ENCODE measurements around the gene SLC39A11.

The SLC39A11 gene

DNA sequence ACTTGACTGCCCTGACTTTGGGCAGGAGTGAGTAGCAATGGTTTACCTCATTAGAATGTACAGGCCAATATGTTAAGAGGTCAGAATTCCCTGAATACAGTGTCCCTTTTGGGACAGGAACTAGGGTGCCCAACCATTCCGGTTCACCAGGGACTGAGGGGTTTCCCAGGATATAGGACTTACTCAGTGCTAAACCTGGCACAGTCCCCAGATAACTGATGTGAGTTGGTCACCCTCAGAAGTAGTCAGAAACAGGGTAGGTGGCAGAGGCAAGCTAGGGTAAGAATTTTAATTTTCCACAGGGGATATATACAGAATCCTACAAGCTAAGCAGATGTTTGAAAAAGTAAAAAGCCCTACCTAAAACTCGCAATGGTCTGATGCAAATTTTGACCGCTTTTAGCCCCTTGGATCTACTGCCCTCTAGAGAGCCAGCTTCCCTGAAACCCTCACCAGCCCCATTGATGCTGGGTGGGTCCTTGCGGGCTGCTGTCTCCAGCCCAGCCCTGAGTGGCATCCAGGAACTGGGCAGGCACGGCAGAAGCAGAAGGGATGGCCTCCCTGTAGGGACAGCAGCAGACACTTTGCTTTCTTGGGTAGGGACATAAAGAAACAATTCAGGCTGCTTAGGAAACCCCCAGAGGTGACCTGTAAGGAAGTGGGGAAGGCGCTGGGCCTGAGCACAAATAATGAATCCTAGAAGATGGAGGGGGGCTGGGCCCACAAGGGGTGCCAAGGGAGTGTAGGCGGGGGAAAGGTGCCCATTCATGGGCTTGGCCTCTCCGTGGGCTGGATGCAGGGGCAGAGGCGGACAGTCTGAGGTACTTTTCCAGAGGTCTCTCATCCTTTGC lies 434.8 kb downstream of the SLC39A11 start:
- Histone ChIP-seq H2BK15ac (ENCODE audit: low read depth, poor library complexity, severe bottlenecking) (no peak overlapping the region), H3K4me3 (ENCODE audit: insufficient read depth in 1 of 2, low read depth in 1 of 2, low read length in 2 of 2) (no peak overlapping the region), H3K4me2 (ENCODE audit: low read length, poor library complexity, severe bottlenecking) (no peak overlapping the region), H3K79me1 (replicated peaks; ENCODE audit: low read length, poor library complexity, severe bottlenecking) (no peaks in the 10 kb centered on the region), H3K18ac (ENCODE audit: low read depth in 1 of 2, low read length in 2 of 2) (no peak overlapping the region), H2AK5ac (ENCODE audit: low read length, severe bottlenecking) (peak overlapping the region; percentile 39), H3K23ac (ENCODE audit: low read length in 2 of 2) (no peak overlapping the region), H3K27me3 (ENCODE audit: control insufficient read depth in 1 of 2, insufficient read depth in 1 of 2, low read length in 2 of 2) (peaks cover 0 to 10% of the 10 kb centered on the region in 2 experiments), H2BK5ac (ENCODE audit: low read depth, low read length, poor library complexity, severe bottlenecking) (no peak overlapping the region), H3K9ac (ENCODE audit: low read length) (no peak overlapping the region), H3K4ac (ENCODE audit: low read depth in 1 of 2, low read length in 2 of 2) (no peak overlapping the region), H4K91ac (ENCODE audit: low read length) (no peak overlapping the region), H3K4me1 (ENCODE audit: control insufficient read depth, insufficient read depth, low read depth, low read length) (peaks cover 35% of the 10 kb centered on the region), H2BK120ac (ENCODE audit: low read depth, low read length) (no peak overlapping the region), H2BK12ac (ENCODE audit: low read length in 2 of 2) (no peak overlapping the region), H3K36me3 (ENCODE audit: control insufficient read depth in 1 of 2, insufficient read depth in 2 of 2, low read depth in 1 of 2, low read length in 2 of 2) (no peaks in the 10 kb centered on the region), H4K8ac (ENCODE audit: low read length) (no peak overlapping the region), H3K9me3 (ENCODE audit: control insufficient read depth, low read length) (no peaks in the 10 kb centered on the region), H2AFZ (ENCODE audit: low read depth, low read length) (no peak overlapping the region), H3K27ac (ENCODE audit: low read length, poor library complexity, severe bottlenecking) (no peak overlapping the region), H3K14ac (ENCODE audit: low read length in 2 of 2) (no peak overlapping the region)
- no peak for DNase-seq
- WGBS, result 85% methylated on average over 9 of the region's 9 CpGs

DNA sequence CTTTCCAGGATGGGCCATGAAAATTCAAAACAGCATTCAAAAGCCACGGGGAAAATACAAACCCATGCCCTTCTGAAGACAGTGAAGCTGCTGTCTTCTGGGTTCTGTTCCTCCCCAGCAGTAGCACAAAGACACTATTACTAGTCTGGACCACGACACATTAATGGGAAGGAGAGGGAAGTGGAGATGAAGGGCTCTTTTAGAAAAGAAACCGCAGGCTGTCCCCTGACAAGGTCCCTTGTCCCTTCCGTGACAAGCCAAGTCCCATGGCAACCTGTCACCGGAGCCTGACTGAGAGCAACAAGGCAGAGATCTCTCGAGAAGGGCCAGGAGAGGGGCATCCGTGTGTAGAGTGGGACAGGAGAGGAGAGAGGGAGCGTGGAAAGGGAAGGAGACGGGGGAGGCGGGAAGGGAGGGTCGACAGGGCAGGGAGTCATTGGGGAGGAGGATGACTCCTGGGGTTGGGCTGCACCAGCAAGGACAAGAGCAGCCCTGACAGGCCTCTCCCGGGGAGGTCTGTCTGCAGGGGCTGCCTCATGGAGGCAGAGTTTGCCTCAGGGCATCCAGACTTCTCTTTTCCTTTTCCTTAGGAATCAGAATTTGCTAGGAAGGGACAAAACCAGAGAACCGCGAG lies 436.2 kb downstream of the SLC39A11 start:
- Histone ChIP-seq H3K23ac (ENCODE audit: low read length in 2 of 2) (no peak overlapping the region), H3K4me3 (ENCODE audit: insufficient read depth in 1 of 2, low read depth in 1 of 2, low read length in 2 of 2) (no peak overlapping the region), H2BK12ac (ENCODE audit: low read length in 2 of 2) (no peak overlapping the region), H3K14ac (ENCODE audit: low read length in 2 of 2) (no peak overlapping the region), H3K9ac (ENCODE audit: low read length) (no peak overlapping the region), H3K4me1 (ENCODE audit: control insufficient read depth, insufficient read depth, low read depth, low read length) (peaks cover 27% of the 10 kb centered on the region), H2BK120ac (ENCODE audit: low read depth, low read length) (no peak overlapping the region), H4K8ac (ENCODE audit: low read length) (no peak overlapping the region), H2BK15ac (ENCODE audit: low read depth, poor library complexity, severe bottlenecking) (no peak overlapping the region), H3K27me3 (ENCODE audit: control insufficient read depth in 1 of 2, insufficient read depth in 1 of 2, low read length in 2 of 2) (peaks cover 0 to 10% of the 10 kb centered on the region in 2 experiments), H3K79me1 (replicated peaks; ENCODE audit: low read length, poor library complexity, severe bottlenecking) (no peaks in the 10 kb centered on the region), H2BK5ac (ENCODE audit: low read depth, low read length, poor library complexity, severe bottlenecking) (no peak overlapping the region), H2AK5ac (ENCODE audit: low read length, severe bottlenecking) (no peak overlapping the region), H2AFZ (ENCODE audit: low read depth, low read length) (no peak overlapping the region), H4K91ac (ENCODE audit: low read length) (no peak overlapping the region), H3K27ac (ENCODE audit: low read length, poor library complexity, severe bottlenecking) (no peak overlapping the region), H3K18ac (ENCODE audit: low read depth in 1 of 2, low read length in 2 of 2) (no peak overlapping the region), H3K9me3 (ENCODE audit: control insufficient read depth, low read length) (no peaks in the 10 kb centered on the region), H3K36me3 (ENCODE audit: control insufficient read depth in 1 of 2, insufficient read depth in 2 of 2, low read depth in 1 of 2, low read length in 2 of 2) (no peaks in the 10 kb centered on the region), H3K4me2 (ENCODE audit: low read length, poor library complexity, severe bottlenecking) (no peak overlapping the region), H3K4ac (ENCODE audit: low read depth in 1 of 2, low read length in 2 of 2) (no peak overlapping the region)
- 83% methylated on average over 12 of the region's 14 CpGs for WGBS
- DNase-seq, result no peak

GRCh38 chr17:72654706-72655105 lies 437.8 kb downstream of the SLC39A11 start:
- no peak overlapping the region for H4K91ac ChIP-seq (ENCODE audit: low read length)
- no peak overlapping the region for H4K8ac ChIP-seq (ENCODE audit: low read length)
- H2AK5ac ChIP-seq (ENCODE audit: low read length, severe bottlenecking), result no peak overlapping the region
- H3K4me3 ChIP-seq (ENCODE audit: insufficient read depth in 1 of 2, low read depth in 1 of 2, low read length in 2 of 2), result no peak overlapping the region
- H2BK12ac ChIP-seq (ENCODE audit: low read length in 2 of 2), result no peak overlapping the region
- H3K14ac ChIP-seq (ENCODE audit: low read length in 2 of 2), result no peak overlapping the region
- H3K18ac ChIP-seq (ENCODE audit: low read depth in 1 of 2, low read length in 2 of 2), result no peak overlapping the region
- DNase-seq, result no peak
- no peaks in the 10 kb centered on the region for H3K9me3 ChIP-seq (ENCODE audit: control insufficient read depth, low read length)
- H3K27me3 ChIP-seq (ENCODE audit: control insufficient read depth in 1 of 2, insufficient read depth in 1 of 2, low read length in 2 of 2), result peaks cover 0 to 10% of the 10 kb centered on the region in 2 experiments
- H2BK120ac ChIP-seq (ENCODE audit: low read depth, low read length), result no peak overlapping the region
- no peaks in the 10 kb centered on the region for H3K79me1 ChIP-seq (replicated peaks; ENCODE audit: low read length, poor library complexity, severe bottlenecking)
- no peak overlapping the region for H3K9ac ChIP-seq (ENCODE audit: low read length)
- H2AFZ ChIP-seq (ENCODE audit: low read depth, low read length), result no peak overlapping the region
- no peak overlapping the region for H3K4ac ChIP-seq (ENCODE audit: low read depth in 1 of 2, low read length in 2 of 2)
- no peaks in the 10 kb centered on the region for H3K36me3 ChIP-seq (ENCODE audit: control insufficient read depth in 1 of 2, insufficient read depth in 2 of 2, low read depth in 1 of 2, low read length in 2 of 2)
- H3K4me1 ChIP-seq (ENCODE audit: control insufficient read depth, insufficient read depth, low read depth, low read length), result peaks cover 15% of the 10 kb centered on the region
- 96% methylated on average over 12 of the region's 12 CpGs for WGBS
- no peak overlapping the region for H3K23ac ChIP-seq (ENCODE audit: low read length in 2 of 2)
- H3K4me2 ChIP-seq (ENCODE audit: low read length, poor library complexity, severe bottlenecking), result no peak overlapping the region
- H3K27ac ChIP-seq (ENCODE audit: low read length, poor library complexity, severe bottlenecking), result no peak overlapping the region
- no peak overlapping the region for H2BK5ac ChIP-seq (ENCODE audit: low read depth, low read length, poor library complexity, severe bottlenecking)
- H2BK15ac ChIP-seq (ENCODE audit: low read depth, poor library complexity, severe bottlenecking), result no peak overlapping the region

- Histone ChIP-seq H2BK12ac (ENCODE audit: low read length in 2 of 2) (no peak overlapping the region), H3K4me1 (ENCODE audit: control insufficient read depth, insufficient read depth, low read depth, low read length) (peaks cover 12% of the 10 kb centered on the region), H3K9ac (ENCODE audit: low read length) (no peak overlapping the region), H2BK120ac (ENCODE audit: low read depth, low read length) (no peak overlapping the region), H3K9me3 (ENCODE audit: control insufficient read depth, low read length) (no peaks in the 10 kb centered on the region), H3K23ac (ENCODE audit: low read length in 2 of 2) (no peak overlapping the region), H3K4me2 (ENCODE audit: low read length, poor library complexity, severe bottlenecking) (no peak overlapping the region), H3K18ac (ENCODE audit: low read depth in 1 of 2, low read length in 2 of 2) (no peak overlapping the region), H2BK15ac (ENCODE audit: low read depth, poor library complexity, severe bottlenecking) (no peak overlapping the region), H2BK5ac (ENCODE audit: low read depth, low read length, poor library complexity, severe bottlenecking) (no peak overlapping the region), H4K91ac (ENCODE audit: low read length) (no peak overlapping the region), H3K4me3 (ENCODE audit: insufficient read depth in 1 of 2, low read depth in 1 of 2, low read length in 2 of 2) (no peak overlapping the region), H3K27ac (ENCODE audit: low read length, poor library complexity, severe bottlenecking) (no peak overlapping the region), H4K8ac (ENCODE audit: low read length) (no peak overlapping the region), H2AFZ (ENCODE audit: low read depth, low read length) (no peak overlapping the region), H3K36me3 (ENCODE audit: control insufficient read depth in 1 of 2, insufficient read depth in 2 of 2, low read depth in 1 of 2, low read length in 2 of 2) (no peaks in the 10 kb centered on the region), H3K14ac (ENCODE audit: low read length in 2 of 2) (no peak overlapping the region), H3K4ac (ENCODE audit: low read depth in 1 of 2, low read length in 2 of 2) (no peak overlapping the region), H3K27me3 (ENCODE audit: control insufficient read depth in 1 of 2, insufficient read depth in 1 of 2, low read length in 2 of 2) (peaks cover 0 to 5% of the 10 kb centered on the region in 2 experiments), H3K79me1 (replicated peaks; ENCODE audit: low read length, poor library complexity, severe bottlenecking) (no peaks in the 10 kb centered on the region), H2AK5ac (ENCODE audit: low read length, severe bottlenecking) (no peak overlapping the region)
- no peak for DNase-seq
Measured at GRCh38 chr17:72651988-72652387, 440.5 kb downstream of the SLC39A11 start.

Data from mesenchymal stem cell (in vitro differentiated cells and primary cell).